Activated CD4-positive, alpha-beta T cell treated with anti-CD3 and anti-CD28 coated beads, Interleukin-10, Interleukin-2, amounts not matched to agents 100 ng/mL and 50 ng/mL, durations not matched to agents 16 hours and 8 hours (primary cell): Measurements from ENCODE around the gene DYSF.
A peak's percentile ranks its signal among the peaks of the same experiment; 100 is the strongest.

Source experiments
- DNase-seq: peaks from one replicate; pipeline ENCODE4 v3.0.0-alpha.2; 2020

DYSF gene

GRCh38 chr2:71503837-71504236 lies 50.5 kb downstream of the DYSF start:
- DNase-seq, result no peak

GRCh38 chr2:71504611-71505010 lies 51.2 kb downstream of the DYSF start:
- no peak for DNase-seq

- no peak for DNase-seq
Observed at GRCh38 chr2:71505086-71505769, 51.9 kb downstream of the DYSF start.

- DNase-seq, result no peak
Observed at GRCh38 chr2:71505770-71506140, 52.4 kb downstream of the DYSF start.

DNA sequence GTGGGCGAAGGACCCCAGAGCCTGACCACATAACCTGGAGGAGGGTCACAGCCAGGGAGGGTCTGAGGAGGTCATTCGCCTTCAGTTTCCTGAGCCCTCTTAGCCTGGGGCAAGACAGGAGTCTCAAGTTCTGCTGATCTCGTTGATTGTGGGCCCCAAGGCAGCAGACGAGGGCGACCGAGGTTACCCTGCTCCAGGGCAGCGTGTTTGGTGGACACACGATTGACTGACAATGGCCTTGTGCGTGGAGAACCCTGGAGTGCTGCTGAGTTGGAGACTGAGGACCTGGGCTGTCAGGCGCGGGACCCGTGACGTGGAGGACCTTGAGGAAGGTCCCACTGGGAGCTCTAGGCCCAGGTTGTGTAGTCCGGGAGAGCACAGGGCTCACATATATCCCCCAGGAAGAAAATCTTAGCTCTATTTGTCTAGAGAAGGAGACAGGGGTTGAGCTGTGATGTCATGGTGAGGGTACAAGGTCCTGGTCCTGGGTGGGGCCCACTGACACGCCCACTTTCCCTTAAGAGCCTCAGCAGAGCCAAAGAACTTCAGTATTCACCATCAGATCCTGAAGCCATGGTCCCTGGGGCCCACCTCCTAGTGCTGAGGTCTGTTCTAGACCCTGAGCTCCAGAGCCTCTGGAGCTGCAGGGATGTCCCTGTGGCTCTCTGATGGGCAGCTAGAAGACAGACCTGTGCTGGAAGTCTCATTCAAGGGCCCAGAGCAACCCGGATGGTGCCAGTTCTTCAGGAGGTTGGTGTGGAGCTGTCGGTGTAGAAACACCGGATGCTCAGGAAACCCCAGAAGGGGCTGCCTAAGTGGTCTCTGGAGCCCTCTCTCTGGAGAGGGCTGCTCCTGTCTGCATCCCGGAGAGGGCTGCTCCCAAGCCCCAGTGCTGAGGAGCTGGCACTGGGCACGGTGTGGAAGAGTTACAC lies 53.1 kb downstream of the DYSF start:
- no peak for DNase-seq

DNA sequence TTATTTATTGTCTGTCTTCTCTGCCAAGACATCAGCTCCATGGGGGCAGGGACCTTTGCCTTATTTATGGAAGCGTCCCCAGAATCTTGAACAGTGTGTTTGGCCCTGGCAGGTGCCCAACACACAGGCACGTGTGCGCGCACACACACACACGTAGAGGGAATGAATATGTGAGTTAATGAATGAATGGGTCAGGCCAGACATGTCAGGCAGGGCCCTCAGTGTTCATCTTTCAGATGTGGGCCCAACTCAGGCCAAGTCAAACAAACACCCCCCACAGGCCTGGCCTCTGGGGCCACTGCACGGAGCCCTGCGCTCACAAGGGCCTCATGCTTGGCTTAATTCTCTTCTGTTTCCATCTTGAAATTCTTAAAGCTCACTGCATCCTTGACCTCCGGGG lies 54.1 kb downstream of the DYSF start:
- DNase-seq, result no peak

DNA sequence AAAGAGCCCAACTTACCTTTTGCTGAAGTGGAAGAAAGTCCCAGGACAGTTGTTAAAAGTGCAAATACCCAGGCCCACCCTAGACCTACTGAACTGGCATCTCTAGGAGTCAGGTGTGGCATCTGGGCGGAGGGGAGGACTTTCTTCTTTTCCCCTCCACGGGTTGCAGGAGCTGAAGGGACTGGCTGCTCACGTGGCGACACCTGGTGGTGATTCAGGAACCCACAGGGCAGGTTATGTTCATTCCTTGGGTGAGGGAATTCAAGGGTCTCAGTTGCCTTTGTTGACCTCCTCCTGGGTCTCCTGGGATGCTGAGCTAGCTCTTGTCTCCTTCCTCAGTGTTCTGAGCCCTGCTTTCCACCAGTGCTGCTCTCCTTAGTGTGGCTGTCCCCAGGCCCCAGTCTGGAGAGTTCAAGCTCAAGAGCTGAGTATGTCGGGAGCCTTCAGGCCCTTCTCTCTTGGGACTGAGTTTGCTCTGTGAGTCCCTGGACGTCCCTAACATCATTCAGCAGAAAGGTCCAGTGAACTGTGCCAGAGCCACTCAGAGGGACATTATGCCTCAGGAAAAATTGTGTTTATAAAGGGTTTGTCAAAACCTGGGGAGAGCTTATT lies 56.9 kb downstream of the DYSF start:
- peak; percentile 72 for DNase-seq

GRCh38 chr2:71510938-71511337 lies 57.6 kb downstream of the DYSF start:
- DNase-seq, result no peak

DNA sequence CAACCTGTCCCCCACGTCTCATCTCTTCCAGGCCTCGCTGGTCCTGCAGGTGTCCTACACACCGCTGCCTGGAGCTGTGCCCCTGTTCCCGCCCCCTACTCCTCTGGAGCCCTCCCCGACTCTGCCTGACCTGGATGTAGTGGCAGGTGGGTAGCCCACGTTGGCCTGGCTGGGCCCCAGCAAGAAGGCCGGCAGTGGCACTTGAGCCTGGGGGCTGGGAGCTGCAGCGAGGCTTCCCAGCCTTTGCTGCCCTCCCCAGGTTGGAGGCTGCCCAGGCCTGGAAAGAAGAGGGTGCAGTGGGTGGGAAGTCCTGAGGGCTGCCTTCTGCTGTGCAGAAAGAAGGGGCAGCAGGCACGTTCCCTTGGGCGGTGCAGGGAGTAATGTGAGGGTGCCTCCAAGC lies 58.4 kb downstream of the DYSF start:
- no peak for DNase-seq

GRCh38 chr2:71512386-71512785 lies 59.0 kb downstream of the DYSF start:
- DNase-seq, result no peak

DNA sequence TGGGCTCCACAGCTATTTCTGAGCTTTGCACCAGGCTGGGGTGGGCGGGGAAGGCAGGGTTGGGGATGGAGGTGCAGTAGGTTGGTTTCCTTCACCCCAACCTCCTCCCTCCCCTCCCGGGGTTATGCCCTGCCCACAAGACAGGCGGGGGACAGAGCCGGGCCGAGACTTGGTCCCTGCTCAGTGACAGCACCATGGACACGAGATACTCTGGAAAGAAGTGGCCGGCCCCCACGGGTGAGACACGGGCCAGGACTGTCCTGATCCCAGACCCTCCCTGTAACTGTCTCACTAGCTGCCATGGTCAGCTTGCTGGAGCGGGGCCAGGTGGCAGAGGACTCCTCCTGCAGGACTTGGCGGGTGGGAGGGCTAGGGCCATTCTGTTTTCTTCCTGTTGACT lies 59.7 kb downstream of the DYSF start:
- no peak for DNase-seq

GRCh38 chr2:71513721-71514120 lies 60.4 kb downstream of the DYSF start:
- no peak for DNase-seq

DNA sequence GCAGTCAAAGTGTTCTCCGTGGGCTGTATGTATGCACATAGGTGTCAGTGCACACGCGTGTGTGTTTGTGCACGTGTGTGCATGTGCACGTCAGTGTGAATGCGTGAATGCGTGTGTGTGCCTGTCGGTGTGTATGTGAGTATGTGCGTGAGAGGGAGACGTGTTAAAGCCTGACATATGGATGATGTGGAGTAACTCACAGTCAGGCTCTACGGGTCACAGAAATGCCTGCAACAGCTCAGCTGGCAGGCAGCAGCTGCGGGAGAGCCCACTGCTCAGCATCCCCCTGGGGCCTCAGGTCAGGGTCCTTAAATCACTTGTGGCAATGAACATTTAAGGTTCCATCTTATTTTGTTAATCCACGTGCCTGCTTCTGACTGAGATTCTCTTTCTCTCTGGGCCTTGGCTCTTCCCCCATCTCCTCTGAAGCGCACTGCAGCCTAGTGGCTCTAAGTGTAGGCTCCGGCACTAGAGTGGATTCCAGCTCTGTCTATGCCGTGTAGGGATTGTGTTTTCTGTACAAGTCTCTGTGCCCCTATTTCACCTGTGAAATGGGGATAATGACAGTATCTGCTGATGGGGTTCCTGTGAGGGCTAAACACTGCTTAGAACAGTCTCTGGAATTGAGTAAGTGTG lies 63.0 kb downstream of the DYSF start:
- no peak for DNase-seq

DNA sequence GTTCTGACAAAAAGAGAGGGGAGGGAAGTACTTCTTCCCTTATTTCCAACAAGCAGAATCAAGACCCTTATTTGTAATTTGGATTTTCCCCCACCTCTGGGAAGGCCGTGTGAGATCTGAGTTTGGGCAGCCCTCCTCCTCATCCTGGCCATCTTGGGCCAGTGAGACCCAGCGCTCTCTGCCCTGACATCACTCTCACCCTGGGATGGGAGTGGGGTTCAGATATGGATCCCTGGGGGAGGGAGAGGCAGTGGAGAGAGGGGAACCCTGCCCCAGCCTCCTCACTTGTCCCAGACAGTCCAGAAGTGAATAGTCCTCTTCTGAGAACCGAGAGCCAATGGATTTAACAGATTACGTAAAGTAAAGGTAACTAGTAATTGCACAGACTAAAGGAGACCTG lies 64.5 kb downstream of the DYSF start:
- no peak for DNase-seq

DNA sequence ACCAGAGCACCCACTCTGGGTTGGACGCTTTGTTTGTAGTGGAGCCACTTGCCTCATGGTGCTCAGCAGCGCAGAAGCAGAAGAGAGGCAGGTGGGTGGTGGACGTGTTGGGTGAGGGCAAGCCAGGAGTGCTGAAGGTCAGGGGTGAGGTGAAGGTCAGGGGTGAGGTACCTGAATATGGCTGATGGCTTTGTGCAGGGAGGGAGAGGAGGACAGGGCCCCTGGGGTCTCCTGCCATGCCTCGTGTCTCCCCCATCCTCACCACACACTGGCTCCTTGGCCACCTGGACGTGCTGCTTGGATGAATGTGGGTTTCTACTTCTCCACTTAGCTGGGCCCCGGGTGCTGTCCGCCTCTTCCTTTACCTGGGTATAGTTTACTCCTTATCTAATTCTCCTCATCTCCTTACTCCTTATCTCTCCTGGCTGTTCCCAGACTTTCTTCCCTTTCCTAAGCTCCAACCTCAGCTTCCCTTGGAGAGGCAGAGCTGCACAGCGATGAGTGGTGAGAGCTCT lies 68.1 kb downstream of the DYSF start:
- DNase-seq, result no peak

GRCh38 chr2:71524476-71524875 lies 71.1 kb downstream of the DYSF start:
- no peak for DNase-seq

DNA sequence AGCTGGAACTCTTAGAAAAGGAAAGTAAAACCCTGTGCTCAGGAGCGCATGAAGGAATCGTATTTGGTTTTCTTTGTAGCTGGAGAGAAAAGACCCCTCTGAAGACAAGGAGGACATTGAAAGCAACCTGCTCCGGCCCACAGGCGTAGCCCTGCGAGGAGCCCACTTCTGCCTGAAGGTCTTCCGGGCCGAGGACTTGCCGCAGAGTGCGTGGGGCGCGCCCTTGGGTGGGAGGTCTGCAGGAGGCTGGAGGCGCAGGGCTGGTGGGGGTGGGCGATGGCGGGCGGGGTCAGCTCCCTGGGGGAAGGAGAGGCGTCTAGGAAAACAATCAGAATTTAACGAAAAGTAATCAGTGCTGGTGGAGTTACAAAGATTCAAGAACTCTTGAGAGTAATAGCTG lies 72.8 kb downstream of the DYSF start:
- no peak for DNase-seq

DNA sequence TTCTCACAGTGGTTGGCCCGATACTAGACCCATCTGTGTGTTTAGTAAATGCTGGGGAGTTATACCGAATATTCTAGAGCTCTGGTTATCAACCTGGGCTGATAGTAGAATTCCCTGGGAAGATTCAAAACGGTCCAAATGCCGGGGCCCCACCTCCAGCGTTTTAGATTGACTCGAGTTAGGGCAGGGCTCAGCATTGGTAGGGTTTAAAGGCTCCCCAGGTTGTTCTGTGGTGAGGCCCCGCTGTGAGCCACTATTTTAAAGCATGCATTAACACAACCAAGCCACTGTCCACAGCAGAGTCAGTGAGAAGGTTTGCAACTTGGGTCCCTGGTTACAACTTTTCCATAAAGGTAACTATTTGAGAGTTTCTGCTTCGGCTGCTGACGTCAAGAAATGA lies 73.6 kb downstream of the DYSF start:
- no peak for DNase-seq

DNA sequence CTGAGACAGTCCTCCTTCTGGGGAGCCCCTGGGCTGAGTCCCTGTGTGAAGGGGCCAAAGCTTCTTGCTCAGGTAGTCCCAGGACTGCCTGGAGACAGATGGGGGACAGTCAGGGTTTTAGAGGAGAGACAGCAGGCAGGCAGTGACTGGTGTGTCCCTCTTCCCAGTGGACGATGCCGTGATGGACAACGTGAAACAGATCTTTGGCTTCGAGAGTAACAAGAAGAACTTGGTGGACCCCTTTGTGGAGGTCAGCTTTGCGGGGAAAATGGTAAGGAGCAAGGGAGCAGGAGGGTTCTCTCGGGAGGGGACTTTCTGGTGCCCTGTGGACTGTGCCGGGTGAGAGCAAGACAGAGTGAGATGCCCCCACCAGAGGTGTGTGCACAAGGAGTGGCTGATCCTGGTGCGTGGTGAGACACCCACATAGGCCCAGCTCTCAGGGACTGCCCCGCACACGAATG lies 74.8 kb downstream of the DYSF start:
- DNase-seq, result no peak

- DNase-seq, result no peak
Observed at GRCh38 chr2:71528749-71529148, 75.4 kb downstream of the DYSF start.

- no peak for DNase-seq
Observed at GRCh38 chr2:71530211-71530610, 76.8 kb downstream of the DYSF start.

DNA sequence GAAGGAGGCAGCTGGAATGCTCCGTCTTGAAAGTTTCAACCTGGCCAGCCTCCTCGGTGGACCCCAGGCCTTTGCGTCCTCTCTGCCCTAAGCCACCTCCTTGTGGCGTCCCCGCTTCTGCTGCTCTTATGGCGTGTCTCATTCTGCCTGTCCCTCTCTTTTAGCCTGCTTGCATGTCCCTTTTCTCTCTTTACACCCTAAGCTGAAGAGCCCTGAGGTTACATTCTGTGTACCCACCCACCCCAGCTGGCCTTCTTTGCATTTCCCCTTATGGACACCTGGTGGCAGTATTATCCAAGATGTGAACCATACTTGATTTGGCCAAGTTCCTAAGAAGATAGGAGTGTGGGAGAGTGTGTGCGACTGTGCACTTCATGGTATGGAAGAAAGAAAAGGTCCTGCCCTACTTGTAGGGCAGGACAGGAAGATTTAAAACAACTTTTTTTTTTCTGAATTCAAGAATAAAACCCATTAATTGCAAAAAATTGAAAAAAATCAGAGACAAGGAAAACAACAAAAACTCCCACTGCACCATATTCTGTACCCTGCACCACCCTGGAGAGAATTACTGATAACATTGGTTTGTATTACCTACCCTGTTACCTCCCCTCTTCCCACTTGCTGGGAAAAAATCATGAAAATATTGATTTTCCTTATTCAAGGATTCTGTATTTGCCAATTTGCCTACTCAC lies 77.4 kb downstream of the DYSF start:
- DNase-seq, result peak; percentile 45
